K562 (cell line): Measurements from ENCODE around the gene FASTK. TPM values are rescaled to one million over a fixed set of nuclear protein-coding genes. Genes with fewer than 3 reads are reported as not detected.
A peak's percentile ranks its signal among the peaks of the same experiment; 100 is the strongest.

ENCODE experiments used
- AFF1 ChIP-seq, 2 experiments: fragments of 450-650 bp; IDR thresholded peaks; 2 replicates each; pipeline ENCODE4 v1.6.1; 2018; ENCODE audit warnings: mild to moderate bottlenecking in 2 of 2, low read depth in 1 of 2; ENCODE audit not compliant: partially characterized antibody in 2 of 2
- ATF2 ChIP-seq: sonication (generic); formaldehyde crosslinking; IDR thresholded peaks from 2 replicates; pipeline ENCODE4 v1.8.1; 2022; ENCODE audit warnings: missing genetic modification reagents
- ATF3 ChIP-seq, 2 experiments: fragments of 450-650 bp in 1 of 2; sonication (generic) in 1 of 2; formaldehyde crosslinking in 1 of 2; IDR thresholded peaks in 1 of 2; conservative IDR thresholded peaks in 1 of 2; 2 replicates each; pipeline versions ENCODE4 v1.6.1 to v1.8.1; 2016 to 2023; ENCODE audit warnings: mild to moderate bottlenecking in 2 of 2, moderate library complexity in 2 of 2, inconsistent platforms in 1 of 2, missing genetic modification reagents in 1 of 2
- CBFA2T2 ChIP-seq: fragments of 450-650 bp; conservative IDR thresholded peaks from 2 replicates; pipeline ENCODE4 v1.6.1; 2017; ENCODE audit warnings: mild to moderate bottlenecking
- CBX5 ChIP-seq: IDR thresholded peaks from 2 replicates; pipeline ENCODE4 v1.6.1; 2014; ENCODE audit warnings: low read depth, borderline replicate concordance
- FOS ChIP-seq: IDR thresholded peaks from 3 replicates; pipeline ENCODE4 v1.6.1; 2011; ENCODE audit not compliant: insufficient read length; ENCODE audit errors: extremely low read depth
- FOXJ2 ChIP-seq: fragments of 200-800 bp; sonication (Bioruptor generic); IDR thresholded peaks from 2 replicates; pipeline ENCODE4 v1.6.1; 2016; ENCODE audit warnings: missing genetic modification characterization, missing compliant biosample characterization
- FOXK2 ChIP-seq, 2 experiments: fragments of 450-650 bp; IDR thresholded peaks in 1 of 2; conservative IDR thresholded peaks in 1 of 2; 2 replicates each; pipeline ENCODE4 v1.6.1; 2016; ENCODE audit warnings: low read depth in 2 of 2, mild to moderate bottlenecking in 1 of 2
- GTF2A2 ChIP-seq: IDR thresholded peaks from 2 replicates; pipeline ENCODE4 v1.6.1; 2016; ENCODE audit warnings: mild to moderate bottlenecking, missing genetic modification characterization, missing compliant biosample characterization
- KDM4B ChIP-seq, 2 experiments: fragments of 450-650 bp in 1 of 2; sonication (generic) in 1 of 2; IDR thresholded peaks; 2 replicates each; pipeline ENCODE4 v1.6.1; 2016 to 2017; ENCODE audit warnings: borderline replicate concordance in 2 of 2, antibody characterized with exemption in 1 of 2, low read depth in 1 of 2, mild to moderate bottlenecking in 1 of 2
- MAFG ChIP-seq: fragments of 450-650 bp; conservative IDR thresholded peaks from 2 replicates; pipeline ENCODE4 v1.6.1; 2016; ENCODE audit warnings: missing genetic modification characterization, missing compliant biosample characterization
- MEF2D ChIP-seq: conservative IDR thresholded peaks from 2 replicates; pipeline ENCODE4 v1.6.1; 2016; ENCODE audit warnings: low read depth, missing genetic modification characterization, missing compliant biosample characterization
- MTA3 ChIP-seq: fragments of 450-650 bp; formaldehyde crosslinking; IDR thresholded peaks from 2 replicates; pipeline ENCODE4 v1.6.1; 2017; ENCODE audit warnings: mild to moderate bottlenecking, borderline replicate concordance
- NR0B1 ChIP-seq: fragments of 450-650 bp; IDR thresholded peaks from one replicate; pipeline ENCODE4 v1.6.1; 2018; ENCODE audit warnings: mild to moderate bottlenecking, moderate library complexity; ENCODE audit not compliant: partially characterized antibody
- NRF1 ChIP-seq, 2 experiments: fragments of 450-650 bp; IDR thresholded peaks in 1 of 2; conservative IDR thresholded peaks in 1 of 2; 2 replicates each; pipeline ENCODE4 v1.6.1; 2014; ENCODE audit warnings: mild to moderate bottlenecking in 2 of 2
- PHB2 ChIP-seq: fragments of 450-650 bp; IDR thresholded peaks from 2 replicates; pipeline ENCODE4 v1.6.1; 2017; ENCODE audit warnings: low read depth
- PRMT5 ChIP-seq: sonication (generic); formaldehyde crosslinking; IDR thresholded peaks from 2 replicates; pipeline ENCODE4 v1.5.0; 2020; ENCODE audit warnings: missing genetic modification reagents
- YY1 ChIP-seq, 3 experiments: IDR thresholded peaks; 2 replicates each; pipeline ENCODE4 v1.6.1; 2011; ENCODE audit warnings: low read length in 2 of 3, mild to moderate bottlenecking in 2 of 3, moderate library complexity in 2 of 3, borderline replicate concordance in 1 of 3, control low read depth in 1 of 3, low read depth in 1 of 3; ENCODE audit not compliant: insufficient read depth in 3 of 3, insufficient replicate concordance in 2 of 3, control insufficient read depth in 1 of 3, insufficient read length in 1 of 3; ENCODE audit errors: extremely low read depth in 1 of 3
- ZNF12 ChIP-seq: sonication (generic); formaldehyde crosslinking; IDR thresholded peaks from 2 replicates; pipeline ENCODE4 v1.4.0; 2020; ENCODE audit warnings: mild to moderate bottlenecking, missing genetic modification reagents
- ZNF445 ChIP-seq: fragments of 250-450 bp; sonication (Bioruptor Pico); IDR thresholded peaks from 2 replicates; pipeline ENCODE4 v1.4.0; 2020; ENCODE audit warnings: low read depth, mild to moderate bottlenecking, moderate library complexity
- ZNF830 ChIP-seq: fragments of 250-450 bp; sonication (Bioruptor Pico); IDR thresholded peaks from 2 replicates; pipeline ENCODE4 v1.5.0; 2021; ENCODE audit warnings: mild to moderate bottlenecking
- polyA plus RNA-seq, 8 experiments: library from polyadenylated mRNA; depleted of rRNA in 4 of 8; stranded (reverse) in 5 of 8; unstranded in 3 of 8; fragments of >200 nt; fragmentation: Nextera tagmentation in 2 of 8; fragmentation: Illumina TruSeq in 1 of 8; extraction: Ambion mirVana in 2 of 8; extraction: Trizol in 1 of 8; gene quantifications; 2 replicates each; pipeline versions ENCODE4 v1.2.1 to v1.2.3, GENCODE V29; 2011 to 2014; ENCODE audit warnings: inconsistent platforms in 1 of 8, missing spikeins in 1 of 8
- total RNA-seq, 7 experiments: library from RNA; depleted of rRNA in 6 of 7; stranded (reverse); fragments of >200 nt in 6 of 7; fragmentation: Illumina TruSeq in 2 of 7; extraction: Trizol in 2 of 7; gene quantifications; 2 replicates each; pipeline versions ENCODE4 v1.2.1 to v1.2.3, GENCODE V29; 2011 to 2021; ENCODE audit warnings: low replicate concordance in 1 of 7

Gene FASTK
- total and polyA plus RNA-seq, 9 of the 15 experiments (the other 6 are each of a cell fraction or from before 2014, with no cell fraction given) = 0.51 to 150 (median 48.2) TPM

GRCh38 chr7:151062111-151062398 is 18.6 kb downstream of the FASTK start (continued):
- no peak for TF ChIP-seq KDM4B (IDR thresholded peaks at IDR 0.05; ENCODE audit: borderline replicate concordance in 2 of 2, low read depth in 1 of 2)
- no peak for TF ChIP-seq AFF1 (IDR thresholded peaks at IDR 0.05; ENCODE audit: low read depth in 1 of 2, partially characterized antibody in 2 of 2)
- no peak for TF ChIP-seq NR0B1
- no peak for TF ChIP-seq MEF2D (tag)
- no peak for TF ChIP-seq YY1 (IDR thresholded peaks at IDR 0.05; ENCODE audit: borderline replicate concordance in 1 of 3, control insufficient read depth in 1 of 3, extremely low read depth in 1 of 3, insufficient read depth in 3 of 3, insufficient read length in 1 of 3, insufficient replicate concordance in 2 of 3, low read depth in 1 of 3, low read length in 2 of 3)
- 0 out of 2 replicates have a peak, but pooled peaks have one; percentile 8 for TF ChIP-seq MTA3
- no peak for TF ChIP-seq ZNF12 (CRISPR knock-in tag)
- no peak for TF ChIP-seq ZNF445 (CRISPR knock-in tag)
- no peak for TF ChIP-seq CBFA2T2
- TF ChIP-seq GTF2A2 = no peak
- no peak for TF ChIP-seq FOXK2 (conservative IDR thresholded peaks at IDR 0.05 in 1 of 2, IDR thresholded peaks at IDR 0.05 in 1 of 2; ENCODE audit: low read depth in 2 of 2)
- no peak for TF ChIP-seq ATF3 (IDR thresholded peaks at IDR 0.05)
- TF ChIP-seq ATF3 (CRISPR knock-in tag; conservative IDR thresholded peaks at IDR 0.05) = 0 out of 2 replicates have a peak, but pooled peaks have one; percentile 3
- no peak for TF ChIP-seq FOXJ2
- TF ChIP-seq NRF1 (conservative IDR thresholded peaks at IDR 0.05 in 1 of 2, IDR thresholded peaks at IDR 0.05 in 1 of 2) = peak; percentile 54 to 64; a peak in 3 of 4 replicates
- no peak for TF ChIP-seq PRMT5 (CRISPR knock-in tag)
- TF ChIP-seq CBX5 = no peak
- TF ChIP-seq ZNF830 = no peak
- no peak for TF ChIP-seq FOS
- no peak for TF ChIP-seq MAFG (tag)
- no peak for TF ChIP-seq ATF2
- no peak for TF ChIP-seq PHB2
